Mesodermal cell (in vitro differentiated cells): ENCODE data around the gene STXBP6.

ENCODE experiments used
- H3K27ac ChIP-seq: 2 replicates; pipeline ENCODE4 v1.7.0; 2013; ENCODE audit warnings: mild to moderate bottlenecking, low read depth, low read length, moderate library complexity; ENCODE audit not compliant: severe bottlenecking
- H3K36me3 ChIP-seq: 2 replicates; pipeline ENCODE4 v1.7.1; 2013; ENCODE audit warnings: mild to moderate bottlenecking, low read length, moderate library complexity; ENCODE audit not compliant: control insufficient read depth, insufficient read depth
- H3K4me1 ChIP-seq: one replicate; pipeline ENCODE4 v1.7.1; 2013; ENCODE audit warnings: mild to moderate bottlenecking, low read length; ENCODE audit not compliant: insufficient read depth, control insufficient read depth, poor library complexity, severe bottlenecking
- H3K4me3 ChIP-seq: 2 replicates; pipeline ENCODE4 v1.7.0; 2013; ENCODE audit warnings: low read length, control low read depth, mild to moderate bottlenecking; ENCODE audit not compliant: insufficient read depth, poor library complexity, severe bottlenecking; ENCODE audit errors: extremely low read depth
- H3K9me3 ChIP-seq: 2 replicates; pipeline ENCODE4 v1.7.1; 2013; ENCODE audit warnings: mild to moderate bottlenecking, low read length, moderate library complexity; ENCODE audit not compliant: control insufficient read depth
- WGBS, 2 experiments: methylation state at CpG; one replicate each; pipeline ENCODE4 v1.1.5; 2013; ENCODE audit warnings: missing lambda C conversion rate in 2 of 2; ENCODE audit not compliant: insufficient coverage in 2 of 2; 5-methylcytosine and 5-hydroxymethylcytosine counted together

STXBP6 gene

DNA sequence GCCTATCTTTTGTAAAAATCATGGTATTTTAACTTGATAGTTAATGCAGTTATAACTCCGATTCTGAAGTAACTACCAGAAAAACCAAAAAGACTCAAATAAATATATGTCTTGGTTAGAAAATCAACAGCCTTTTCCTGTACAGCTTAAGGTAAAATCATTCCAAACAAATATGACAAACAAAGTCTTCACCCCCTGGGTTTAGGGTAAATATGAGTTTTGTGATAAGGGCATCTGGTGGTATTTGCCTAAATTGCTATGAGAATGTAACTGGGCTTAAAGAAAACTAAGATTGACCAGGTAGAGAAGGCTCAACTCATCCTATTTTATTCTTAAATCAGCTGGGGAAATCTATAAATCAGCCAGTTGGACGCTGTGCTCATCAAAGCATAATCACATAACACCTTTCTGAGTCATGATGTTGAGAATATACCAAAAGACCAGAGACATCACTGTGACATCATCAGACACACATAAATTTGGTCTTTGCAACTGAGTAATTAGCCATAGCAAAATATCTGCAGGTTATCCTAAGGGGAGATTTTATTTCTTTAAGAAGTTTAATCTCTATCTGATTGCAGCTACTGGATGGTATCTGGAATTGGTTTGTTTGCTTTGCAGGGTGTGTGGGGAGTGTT, 133.9 kb downstream of the STXBP6 start:
- no peak overlapping the region for H3K4me3 ChIP-seq
- H3K36me3 ChIP-seq, result no peaks in the 10 kb centered on the region
- H3K9me3 ChIP-seq, result no peaks in the 10 kb centered on the region
- no peak overlapping the region for H3K27ac ChIP-seq
- WGBS, 2 experiments, result 100% methylated on average over 1 of the region's 2 CpGs; no CpG with 5 or more reads in 1 of the 2 experiments
- peaks cover 3% of the 10 kb centered on the region for H3K4me1 ChIP-seq

DNA sequence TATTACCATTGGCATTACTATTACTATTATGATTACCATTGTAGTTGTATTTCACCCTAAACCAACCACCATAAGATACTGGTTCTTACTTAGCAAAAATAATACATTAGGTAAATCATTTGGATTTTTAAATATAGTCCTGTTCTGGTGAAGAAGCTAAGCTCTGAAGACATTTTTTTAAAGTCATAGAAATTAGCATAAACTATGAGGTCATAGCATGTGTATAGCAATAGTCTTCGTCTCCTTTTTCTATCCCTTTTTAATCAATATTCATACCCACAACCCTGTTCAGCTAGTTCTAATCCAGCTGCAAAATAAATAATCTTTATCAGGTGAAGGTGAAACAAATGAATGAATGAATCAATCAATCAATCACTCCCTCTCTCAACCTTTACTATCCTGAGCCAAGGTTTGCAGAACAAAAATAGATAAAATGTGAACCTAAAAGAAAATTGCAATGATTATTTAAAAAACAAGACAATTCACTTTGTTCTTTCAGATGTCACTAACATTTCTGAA, 134.5 kb downstream of the STXBP6 start:
- no peaks in the 10 kb centered on the region for H3K9me3 ChIP-seq
- no CpG with 5 or more reads among the region's 1 CpG for WGBS, 2 experiments
- no peaks in the 10 kb centered on the region for H3K36me3 ChIP-seq
- no peak overlapping the region for H3K4me3 ChIP-seq
- no peak overlapping the region for H3K27ac ChIP-seq
- no peaks in the 10 kb centered on the region for H3K4me1 ChIP-seq

DNA sequence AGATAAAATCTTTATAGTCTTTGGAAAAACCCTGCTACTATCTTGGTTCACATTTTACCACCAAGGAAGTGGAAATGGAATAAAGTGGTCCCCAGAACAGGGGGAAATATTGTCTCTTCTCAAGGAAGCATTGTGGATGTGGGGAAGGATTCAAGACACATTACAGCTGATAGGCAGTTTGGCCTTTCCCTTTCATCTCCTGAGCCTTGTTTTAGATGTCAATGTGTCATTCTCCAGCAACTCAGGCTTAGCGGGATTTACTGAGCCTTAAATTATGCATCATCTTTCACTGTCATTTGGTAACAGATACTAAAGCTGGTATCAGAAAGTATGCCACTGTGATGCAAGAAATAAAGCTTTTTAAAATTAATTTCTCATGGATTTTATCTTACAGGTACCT, 136.2 kb downstream of the STXBP6 start:
- 50% methylated on average over 1 of the region's 1 CpG; no CpG with 5 or more reads in 1 of the 2 experiments for WGBS, 2 experiments
- Histone ChIP-seq H3K4me3 (no peak overlapping the region), H3K4me1 (no peaks in the 10 kb centered on the region), H3K36me3 (no peaks in the 10 kb centered on the region), H3K9me3 (no peaks in the 10 kb centered on the region), H3K27ac (no peak overlapping the region)

DNA sequence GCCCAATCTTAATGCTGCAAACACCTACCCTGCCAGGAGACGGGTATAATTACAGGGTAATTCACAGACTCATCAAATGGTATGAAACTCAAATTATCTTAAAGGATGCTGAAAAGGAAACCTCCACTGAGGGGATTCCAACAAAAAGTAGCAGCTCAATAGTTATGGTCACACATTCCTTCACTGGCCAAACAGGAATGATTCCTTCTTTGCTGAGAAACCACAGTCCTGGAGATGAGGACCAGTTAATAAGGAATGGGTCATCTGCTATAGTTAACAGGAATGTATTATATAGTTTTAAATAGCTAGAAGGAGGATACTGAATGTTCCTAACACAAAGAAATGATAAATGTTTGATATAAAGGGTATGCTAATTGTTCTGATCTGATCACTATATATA, 136.9 kb downstream of the STXBP6 start:
- WGBS, 2 experiments, result no CpG with 5 or more reads among the region's 1 CpG
- no peaks in the 10 kb centered on the region for H3K9me3 ChIP-seq
- no peaks in the 10 kb centered on the region for H3K36me3 ChIP-seq
- H3K4me3 ChIP-seq, result no peak overlapping the region
- no peaks in the 10 kb centered on the region for H3K4me1 ChIP-seq
- H3K27ac ChIP-seq, result no peak overlapping the region

DNA sequence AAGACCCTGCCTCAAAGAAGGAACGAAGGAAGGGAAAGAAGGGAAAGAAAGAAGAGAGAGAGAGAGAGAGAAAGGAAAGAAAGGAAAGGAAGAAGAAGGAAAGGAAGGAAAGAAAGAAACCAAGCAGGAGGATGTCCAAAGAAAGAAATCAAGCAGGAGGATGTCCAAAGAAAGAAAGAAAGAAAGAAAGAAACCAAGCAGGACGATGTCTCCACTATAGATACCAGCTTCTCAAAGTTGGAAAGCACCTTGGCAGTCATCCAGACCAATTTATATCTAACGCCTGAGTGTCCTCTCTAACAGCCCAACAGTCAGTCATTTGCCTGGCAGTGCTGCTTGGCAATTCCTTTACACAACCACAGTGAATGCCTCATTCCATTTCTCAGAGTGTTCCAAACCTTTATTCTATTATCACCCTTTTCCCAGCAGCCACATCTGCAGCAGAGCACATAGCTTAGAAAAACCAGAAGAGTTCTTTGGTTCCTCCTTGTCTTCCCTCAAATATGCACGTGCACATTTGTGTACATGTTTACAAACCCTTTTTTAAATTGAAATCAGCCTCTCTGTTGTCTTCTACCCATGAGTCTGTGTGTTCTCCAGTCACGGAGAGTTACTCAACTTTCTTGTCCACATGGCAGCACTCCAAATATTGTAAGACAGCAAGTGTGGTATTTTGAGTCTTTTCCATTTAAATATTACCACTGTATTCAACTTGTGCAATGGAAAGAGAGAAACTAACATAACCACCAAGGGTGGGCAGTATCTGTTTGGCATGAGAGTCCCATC, 138.4 kb downstream of the STXBP6 start:
- Histone ChIP-seq H3K36me3 (no peaks in the 10 kb centered on the region), H3K4me3 (no peak overlapping the region), H3K9me3 (no peaks in the 10 kb centered on the region), H3K4me1 (no peaks in the 10 kb centered on the region), H3K27ac (no peak overlapping the region)
- 85 to 89% methylated on average over 4 of the region's 5 CpGs for WGBS, 2 experiments

DNA sequence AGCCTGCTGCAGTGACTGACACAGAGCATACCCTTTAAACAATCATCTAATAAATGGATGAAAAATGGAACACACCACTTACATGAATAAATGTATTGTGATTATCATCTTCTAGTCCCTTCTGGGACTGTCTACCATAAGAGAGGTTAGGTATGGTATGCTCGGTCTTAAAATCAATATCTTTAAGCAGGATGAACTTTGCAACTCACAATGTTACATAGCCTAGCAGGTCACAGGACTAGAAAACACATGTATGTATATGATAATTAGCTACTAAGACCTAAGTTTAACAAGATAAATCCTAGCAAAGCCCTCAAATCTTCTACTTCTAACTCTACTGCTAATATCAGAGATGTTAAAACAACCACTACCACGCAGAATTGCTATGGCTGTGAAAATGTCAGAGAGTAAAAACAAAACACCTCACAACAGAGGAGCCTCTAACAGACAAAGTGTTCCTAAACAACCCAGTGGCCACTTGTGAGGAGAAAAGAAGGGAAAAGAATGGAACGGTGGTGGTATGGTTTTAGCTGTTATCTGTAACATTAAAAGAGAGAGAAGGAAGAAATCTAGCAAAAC, 139.4 kb downstream of the STXBP6 start:
- H3K4me3 ChIP-seq, result no peak overlapping the region
- H3K4me1 ChIP-seq, result no peaks in the 10 kb centered on the region
- H3K27ac ChIP-seq, result no peak overlapping the region
- no peaks in the 10 kb centered on the region for H3K36me3 ChIP-seq
- no peaks in the 10 kb centered on the region for H3K9me3 ChIP-seq
- 86% methylated on average over 1 of the region's 3 CpGs; no CpG with 5 or more reads in 1 of the 2 experiments for WGBS, 2 experiments

DNA sequence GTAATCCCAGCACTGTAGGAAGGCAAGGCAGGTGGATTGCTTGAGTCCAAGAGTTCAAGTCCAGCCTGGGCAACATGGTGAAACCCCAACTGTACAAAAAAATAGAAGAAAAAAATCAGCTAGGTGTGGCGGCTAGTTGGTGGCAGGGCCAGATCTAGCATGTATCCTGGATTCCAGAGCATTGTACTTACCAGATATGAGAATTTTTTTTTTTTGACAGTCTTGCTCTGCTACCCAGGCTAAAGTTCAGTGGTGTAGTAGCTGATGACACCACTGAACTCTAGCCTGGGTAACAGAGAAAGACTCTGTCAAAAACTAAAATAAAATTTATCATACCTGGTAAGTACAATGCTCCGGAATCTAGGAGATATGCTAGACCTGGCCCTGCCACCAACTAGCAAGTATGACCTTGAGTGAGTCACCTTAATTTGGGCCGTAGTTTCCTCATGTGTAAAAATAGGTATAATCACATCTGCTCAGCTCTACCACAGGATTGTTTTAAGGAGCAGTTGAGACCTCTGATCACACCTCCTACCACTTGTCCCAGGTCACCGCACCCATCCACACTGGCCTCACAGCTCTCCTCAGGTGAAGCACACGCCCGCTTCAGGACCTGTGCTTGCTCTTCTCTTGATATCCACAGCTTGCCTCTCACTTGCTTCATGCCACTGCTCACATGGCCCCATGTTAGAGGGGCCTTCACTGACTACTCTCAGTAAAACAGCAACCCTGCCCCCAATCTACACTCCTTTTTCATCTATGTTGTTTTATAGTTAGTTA, 140.2 kb downstream of the STXBP6 start:
- WGBS, 2 experiments, result 92% methylated on average over 5 of the region's 6 CpGs; no CpG with 5 or more reads in 1 of the 2 experiments
- Histone ChIP-seq H3K27ac (no peak overlapping the region), H3K36me3 (no peaks in the 10 kb centered on the region), H3K4me1 (no peaks in the 10 kb centered on the region), H3K4me3 (no peak overlapping the region), H3K9me3 (no peaks in the 10 kb centered on the region)

DNA sequence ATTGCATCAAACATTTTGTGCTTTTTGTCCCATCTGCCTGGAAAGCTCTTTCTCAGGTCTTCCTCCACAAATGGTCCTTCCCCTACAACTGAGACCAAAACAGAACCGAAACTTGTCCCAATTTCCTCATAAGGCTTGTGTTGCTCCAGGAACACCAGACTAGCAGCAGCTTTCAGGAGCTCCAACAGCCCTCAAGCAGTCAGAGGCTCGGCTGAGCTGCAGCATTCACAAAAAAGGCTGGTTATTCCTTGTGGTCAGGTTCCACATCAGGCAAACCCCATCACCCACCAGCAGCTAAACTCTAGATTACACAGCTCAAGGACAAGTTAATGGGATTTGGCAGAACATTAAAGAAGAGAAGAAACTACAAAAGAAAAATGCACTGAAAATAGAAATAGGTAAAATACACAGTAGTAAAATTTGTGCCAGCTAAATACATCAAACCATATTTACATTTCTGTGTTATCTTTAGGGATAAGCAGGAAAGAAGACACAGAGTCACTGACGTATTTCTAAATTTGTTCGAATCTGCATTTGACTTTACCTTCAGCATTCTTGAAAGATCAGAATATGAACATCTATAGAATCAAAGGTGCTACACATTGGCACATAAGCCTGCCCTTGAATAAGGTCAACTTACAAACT, 141.2 kb downstream of the STXBP6 start:
- Histone ChIP-seq H3K4me3 (no peak overlapping the region), H3K9me3 (peaks cover 3% of the 10 kb centered on the region), H3K4me1 (no peaks in the 10 kb centered on the region), H3K27ac (no peak overlapping the region), H3K36me3 (no peaks in the 10 kb centered on the region)
- 83 to 86% methylated on average over 3 to 4 of the region's 4 CpGs for WGBS, 2 experiments

DNA sequence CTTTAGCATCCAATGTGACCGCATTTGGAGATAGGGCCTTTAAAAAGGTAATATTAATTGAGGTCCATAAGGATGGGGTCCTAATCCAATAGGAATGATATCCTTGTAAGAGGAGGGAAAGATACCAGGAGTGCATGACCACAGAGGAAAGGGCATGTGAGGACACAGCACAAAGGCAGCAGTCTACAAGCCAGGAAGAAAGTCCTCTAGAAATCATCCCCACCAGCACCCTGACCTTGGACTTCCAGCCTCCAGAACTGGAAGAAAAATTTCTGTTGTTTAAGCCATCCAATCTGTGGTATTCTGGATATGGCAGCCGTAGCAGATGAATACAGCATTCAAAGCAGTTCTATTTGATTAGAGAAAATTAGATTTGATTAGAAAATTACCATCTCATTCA, 145.4 kb downstream of the STXBP6 start:
- H3K4me3 ChIP-seq, result no peak overlapping the region
- H3K36me3 ChIP-seq, result no peaks in the 10 kb centered on the region
- 100% methylated on average over 1 of the region's 2 CpGs; no CpG with 5 or more reads in 1 of the 2 experiments for WGBS, 2 experiments
- no peak overlapping the region for H3K27ac ChIP-seq
- peaks cover 3% of the 10 kb centered on the region for H3K9me3 ChIP-seq
- peaks cover 11% of the 10 kb centered on the region for H3K4me1 ChIP-seq

DNA sequence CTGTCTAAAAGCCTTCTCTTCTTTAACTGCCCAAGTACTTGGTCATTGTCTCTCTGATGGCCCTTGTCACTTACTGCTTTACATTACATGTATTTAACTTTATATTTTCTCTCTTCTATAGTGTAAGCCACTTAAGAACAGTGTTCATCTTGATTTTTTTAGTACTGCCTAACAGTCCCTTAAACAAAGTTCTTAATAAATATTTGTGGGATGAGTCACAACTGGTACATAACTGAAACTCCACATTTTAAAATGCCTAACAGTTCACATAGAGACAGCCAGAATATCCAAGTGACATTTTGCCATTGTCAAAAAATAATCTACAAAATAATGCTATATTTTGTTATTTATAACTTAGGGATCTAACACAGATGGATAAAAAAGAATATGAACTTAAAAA, 146.6 kb downstream of the STXBP6 start:
- peaks cover 3% of the 10 kb centered on the region for H3K9me3 ChIP-seq
- H3K36me3 ChIP-seq, result no peaks in the 10 kb centered on the region
- H3K27ac ChIP-seq, result no peak overlapping the region
- peaks cover 11% of the 10 kb centered on the region for H3K4me1 ChIP-seq
- no peak overlapping the region for H3K4me3 ChIP-seq
